BLaER1 (cell line): Measurements from ENCODE around the gene OLFML1.
"Not testable (repeated sequence)": the region's sequence is repeated elsewhere in the genome, so short reads cannot be mapped to it uniquely, and the experiment has no call there.

Experiments
- H3K27ac ChIP-seq: shearing (Covaris generic); formaldehyde crosslinking; 2 replicates; pipeline ENCODE4 v1.8.1; 2022
- H3K27me3 ChIP-seq: shearing (Covaris generic); formaldehyde crosslinking; 2 replicates; pipeline ENCODE4 v1.8.1; 2022
- H3K36me3 ChIP-seq: shearing (Covaris generic); formaldehyde crosslinking; 2 replicates; pipeline ENCODE4 v1.8.1; 2022
- H3K4me1 ChIP-seq: shearing (Covaris generic); formaldehyde crosslinking; 2 replicates; pipeline ENCODE4 v1.8.1; 2022
- H3K4me2 ChIP-seq: shearing (Covaris generic); formaldehyde crosslinking; 2 replicates; pipeline ENCODE4 v1.8.1; 2022
- H3K4me3 ChIP-seq: shearing (Covaris generic); formaldehyde crosslinking; 2 replicates; pipeline ENCODE4 v1.8.1; 2022
- H3K9ac ChIP-seq: shearing (Covaris generic); formaldehyde crosslinking; 2 replicates; pipeline ENCODE4 v1.8.1; 2022
- H3K9me3 ChIP-seq: shearing (Covaris generic); formaldehyde crosslinking; 2 replicates; pipeline ENCODE4 v1.8.1; 2022
- H4K20me1 ChIP-seq: shearing (Covaris generic); formaldehyde crosslinking; 2 replicates; pipeline ENCODE4 v1.8.1; 2022
- Cebpa-rat ChIP-seq: shearing (Covaris generic); IDR thresholded peaks from 2 replicates; pipeline ENCODE4 v1.8.1; 2022

The OLFML1 gene

GRCh38 chr11:7506243-7506642 is 20.9 kb downstream of the OLFML1 start:
- Histone ChIP-seq H3K27me3 (no peaks in the 10 kb centered on the region), H3K36me3 (no peaks in the 10 kb centered on the region), H3K9ac (no peak overlapping the region), H3K4me3 (no peak overlapping the region), H4K20me1 (no peaks in the 10 kb centered on the region), H3K27ac (no peak overlapping the region), H3K4me1 (peaks cover 10% of the 10 kb centered on the region), H3K4me2 (no peak overlapping the region), H3K9me3 (no peaks in the 10 kb centered on the region)
- TF ChIP-seq Cebpa-rat, result no peak

GRCh38 chr11:7508087-7508486 is 22.8 kb downstream of the OLFML1 start:
- Histone ChIP-seq H3K36me3 (no peaks in the 10 kb centered on the region), H3K27ac (no peak overlapping the region), H4K20me1 (no peaks in the 10 kb centered on the region), H3K4me3 (no peak overlapping the region), H3K4me1 (peaks cover 28% of the 10 kb centered on the region), H3K9me3 (no peaks in the 10 kb centered on the region), H3K27me3 (no peaks in the 10 kb centered on the region), H3K9ac (no peak overlapping the region), H3K4me2 (no peak overlapping the region)
- TF ChIP-seq Cebpa-rat, result no peak

- Histone ChIP-seq H3K9ac (no peak overlapping the region), H4K20me1 (no peaks in the 10 kb centered on the region; the same call in 1 of the 2 replicates), H3K4me2 (no peak overlapping the region), H3K9me3 (no peaks in the 10 kb centered on the region), H3K27me3 (peaks cover 5% of the 10 kb centered on the region; the same call in 1 of the 2 replicates), H3K27ac (no peak overlapping the region), H3K4me3 (no peak overlapping the region), H3K4me1 (peaks cover 38% of the 10 kb centered on the region), H3K36me3 (no peaks in the 10 kb centered on the region)
- no peak for TF ChIP-seq Cebpa-rat
Measured at GRCh38 chr11:7509966-7510365, 24.7 kb downstream of the OLFML1 start.

GRCh38 chr11:7511401-7511800 is 26.1 kb downstream of the OLFML1 start:
- no peaks in the 10 kb centered on the region for H3K36me3 ChIP-seq
- no peak for TF ChIP-seq Cebpa-rat
- H3K9me3 ChIP-seq, result no peaks in the 10 kb centered on the region
- H3K4me3 ChIP-seq, result no peak overlapping the region
- H3K4me2 ChIP-seq, result peak overlapping the region; percentile 99
- peak overlapping the region; percentile 99 for H3K27ac ChIP-seq
- H3K9ac ChIP-seq, result 0 out of 2 replicates have a peak overlapping the region, but pooled peaks have one; percentile 91
- peaks cover 50% of the 10 kb centered on the region for H3K4me1 ChIP-seq
- H4K20me1 ChIP-seq, result peaks cover 13% of the 10 kb centered on the region; the same call in 1 of the 2 replicates
- H3K27me3 ChIP-seq, result peaks cover 5% of the 10 kb centered on the region; the same call in 1 of the 2 replicates

GRCh38 chr11:7512525-7513233 is 27.4 kb downstream of the OLFML1 start:
- no peak for TF ChIP-seq Cebpa-rat
- Histone ChIP-seq H3K27me3 (peaks cover 5% of the 10 kb centered on the region; the same call in 1 of the 2 replicates), H4K20me1 (peaks cover 16% of the 10 kb centered on the region; the same call in 1 of the 2 replicates), H3K4me2 (peak overlapping the region; percentile 99), H3K9ac (peak overlapping the region; percentile 91), H3K4me3 (peak overlapping the region; percentile 91), H3K9me3 (peaks cover 2% of the 10 kb centered on the region; the same call in 1 of the 2 replicates), H3K4me1 (peaks cover 51% of the 10 kb centered on the region), H3K36me3 (no peaks in the 10 kb centered on the region), H3K27ac (peak overlapping the region; percentile 99)

GRCh38 chr11:7513234-7514098 is 28.2 kb downstream of the OLFML1 start, which contains the start of gene PPFIBP2:
TSS of gene PPFIBP2 (plus strand) at chr11:7513999. CDS start at chr11:7549476, 35,477 bp downstream.
- Histone ChIP-seq H3K9ac (peak within 1 kb of the TSS; percentile 91), H4K20me1 (peaks cover 16% of the 10 kb centered on the region; the same call in 1 of the 2 replicates), H3K4me2 (peak within 1 kb of the TSS; percentile 99), H3K4me3 (peak within 1 kb of the TSS; percentile 91), H3K4me1 (peaks cover 51% of the 10 kb centered on the region), H3K27ac (peak within 1 kb of the TSS; percentile 99), H3K9me3 (peaks cover 10% of the 10 kb centered on the region), H3K27me3 (peaks cover 5% of the 10 kb centered on the region; the same call in 1 of the 2 replicates), H3K36me3 (no peaks in the 10 kb centered on the region)
- TF ChIP-seq Cebpa-rat, result no peak

GRCh38 chr11:7514099-7514591 is 28.8 kb downstream of the OLFML1 start:
- Histone ChIP-seq H4K20me1 (peaks cover 16% of the 10 kb centered on the region; the same call in 1 of the 2 replicates), H3K4me2 (peak overlapping the region; percentile 99), H3K4me3 (peak overlapping the region; percentile 91), H3K36me3 (no peaks in the 10 kb centered on the region), H3K27me3 (peaks cover 5% of the 10 kb centered on the region; the same call in 1 of the 2 replicates), H3K9me3 (peaks cover 17% of the 10 kb centered on the region), H3K4me1 (peaks cover 53% of the 10 kb centered on the region), H3K9ac (peak overlapping the region; percentile 91), H3K27ac (peak overlapping the region; percentile 99)
- TF ChIP-seq Cebpa-rat, result no peak

GRCh38 chr11:7515447-7515886 is 30.2 kb downstream of the OLFML1 start:
- peaks cover 16% of the 10 kb centered on the region; the same call in 1 of the 2 replicates for H4K20me1 ChIP-seq
- no peak overlapping the region for H3K9ac ChIP-seq
- H3K4me2 ChIP-seq, result peak overlapping the region; percentile 99
- H3K9me3 ChIP-seq, result peaks cover 18% of the 10 kb centered on the region
- H3K4me3 ChIP-seq, result no peak overlapping the region
- H3K27me3 ChIP-seq, result peaks cover 5% of the 10 kb centered on the region; the same call in 1 of the 2 replicates
- TF ChIP-seq Cebpa-rat, result no peak
- no peaks in the 10 kb centered on the region for H3K36me3 ChIP-seq
- H3K27ac ChIP-seq, result no peak overlapping the region
- peaks cover 64% of the 10 kb centered on the region for H3K4me1 ChIP-seq

- TF ChIP-seq Cebpa-rat, result no peak
- Histone ChIP-seq H3K36me3 (no peaks in the 10 kb centered on the region), H4K20me1 (peaks cover 16% of the 10 kb centered on the region; the same call in 1 of the 2 replicates), H3K27me3 (peaks cover 5% of the 10 kb centered on the region; the same call in 1 of the 2 replicates), H3K4me3 (no peak overlapping the region), H3K4me1 (peaks cover 64% of the 10 kb centered on the region), H3K9me3 (peaks cover 18% of the 10 kb centered on the region), H3K4me2 (no peak overlapping the region; the same call in 1 of the 2 replicates), H3K9ac (no peak overlapping the region), H3K27ac (no peak overlapping the region)
Measured at GRCh38 chr11:7516475-7516874, 31.2 kb downstream of the OLFML1 start.

GRCh38 chr11:7517743-7518142 is 32.4 kb downstream of the OLFML1 start:
- H3K9me3 ChIP-seq, result peaks cover 18% of the 10 kb centered on the region
- not testable (repeated sequence) for H3K27ac ChIP-seq, H3K27me3 ChIP-seq, H3K36me3 ChIP-seq, H3K4me2 ChIP-seq, H3K9ac ChIP-seq, H3K4me3 ChIP-seq
- peaks cover 62% of the 10 kb centered on the region for H3K4me1 ChIP-seq
- peaks cover 24% of the 10 kb centered on the region; the same call in 1 of the 2 replicates for H4K20me1 ChIP-seq
